ENCODE results near the gene PSME4. TPM values are rescaled to one million over a fixed set of nuclear protein-coding genes. Genes with fewer than 3 reads are reported as not detected.

Gene PSME4
- total and polyA plus RNA-seq, 4 donors, result 15.4 to 52.8 (median 28.4) TPM

DNA sequence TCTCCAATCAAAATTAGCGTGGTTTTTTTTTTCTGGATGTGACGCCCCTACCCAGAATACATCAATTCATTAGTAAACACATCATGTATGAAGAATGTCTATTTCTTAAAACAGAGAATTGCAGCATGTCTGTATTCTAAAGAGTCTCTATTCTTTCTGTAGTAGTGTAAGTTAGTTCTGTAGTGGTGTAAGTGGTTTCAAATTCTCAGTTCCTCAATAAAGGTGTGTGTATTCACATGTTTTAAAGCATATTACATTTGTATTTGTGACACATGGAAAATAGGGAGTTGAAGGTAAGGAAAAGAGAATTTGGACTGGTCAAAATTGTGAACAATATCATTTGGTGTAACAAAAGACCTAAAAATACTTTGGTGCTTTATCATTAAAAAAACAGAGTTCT is 103.0 kb downstream of the PSME4 start:
- Histone ChIP-seq H3K4me3 (ENCODE audit: low read depth in 1 of 3, low read length in 3 of 3) (no peak overlapping the region), H3K27ac (ENCODE audit: low read depth in 1 of 2, low read length in 2 of 2) (no peak overlapping the region), H3K4me1 (ENCODE audit: control insufficient read depth in 4 of 4, insufficient read depth in 4 of 4, low read length in 3 of 4) (peaks cover 0 to 4% (median 2%) of the 10 kb centered on the region in 4 donors), H3K36me3 (ENCODE audit: control insufficient read depth in 4 of 4, insufficient read depth in 3 of 4, low read depth in 1 of 4, low read length in 3 of 4) (peaks cover 8 to 25% (median 19%) of the 10 kb centered on the region in 4 donors), H3K9ac (ENCODE audit: low read depth in 1 of 2, low read length in 2 of 2) (no peak overlapping the region), H3K27me3 (ENCODE audit: control insufficient read depth in 4 of 4, insufficient read depth in 4 of 4, low read length in 3 of 4) (no peaks in the 10 kb centered on the region), H3K9me3 (ENCODE audit: control insufficient read depth in 4 of 4, low read length in 3 of 4) (no peaks in the 10 kb centered on the region)
- WGBS, result 98% methylated on average over 2 of the region's 2 CpGs
- TF ChIP-seq TAF1 (conservative IDR thresholded peaks at IDR 0.05) (no peak), SP1 (IDR thresholded peaks at IDR 0.05) (no peak), JUND (IDR thresholded peaks at IDR 0.05) (no peak), GABPA (IDR thresholded peaks at IDR 0.05 in 1 of 2, conservative IDR thresholded peaks at IDR 0.05 in 1 of 2) (no peak), EGR1 (IDR thresholded peaks at IDR 0.05; ENCODE audit: low read depth in 2 of 2) (no peak)
- TF ChIP-seq, protein P1, sequence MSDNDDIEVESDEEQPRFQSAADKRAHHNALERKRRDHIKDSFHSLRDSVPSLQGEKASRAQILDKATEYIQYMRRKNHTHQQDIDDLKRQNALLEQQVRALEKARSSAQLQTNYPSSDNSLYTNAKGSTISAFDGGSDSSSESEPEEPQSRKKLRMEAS (IDR thresholded peaks at IDR 0.05), result no peak
- DNase-seq (ENCODE audit: low spot score), result no peak

DNA sequence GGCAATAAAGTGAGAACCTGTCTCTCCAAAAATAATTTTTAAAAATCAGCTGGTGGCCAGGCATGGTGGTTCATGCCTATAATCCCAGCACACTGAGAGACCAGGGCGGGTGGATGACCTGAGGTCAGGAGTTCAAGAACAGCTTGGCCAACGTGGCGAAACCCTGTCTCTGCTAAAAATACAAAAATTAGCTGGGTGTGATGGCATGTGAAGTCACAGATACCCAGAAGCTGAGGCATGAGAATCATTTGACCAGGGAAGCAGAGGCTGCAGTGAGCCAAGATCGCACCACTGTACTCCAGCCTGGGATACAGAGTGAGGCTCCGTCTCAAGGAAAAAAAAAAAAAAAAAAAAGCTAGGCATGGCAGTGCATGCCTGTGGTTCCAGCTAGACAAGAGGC is 103.6 kb downstream of the PSME4 start:
- no peak overlapping the region for H3K4me3 ChIP-seq (ENCODE audit: low read depth in 1 of 3, low read length in 3 of 3)
- no peak overlapping the region for H3K9ac ChIP-seq (ENCODE audit: low read depth in 1 of 2, low read length in 2 of 2)
- no peaks in the 10 kb centered on the region for H3K27me3 ChIP-seq (ENCODE audit: control insufficient read depth in 4 of 4, insufficient read depth in 4 of 4, low read length in 3 of 4)
- TF ChIP-seq GABPA (IDR thresholded peaks at IDR 0.05 in 1 of 2, conservative IDR thresholded peaks at IDR 0.05 in 1 of 2) (no peak), HNF4G (IDR thresholded peaks at IDR 0.05) (no peak), FOXA1 (IDR thresholded peaks at IDR 0.05) (no peak), RAD21 (IDR thresholded peaks at IDR 0.05) (peak in 1 of 2 donors; percentile 39), HNF4A (conservative IDR thresholded peaks at IDR 0.05) (peak; percentile 21 to 59), EGR1 (IDR thresholded peaks at IDR 0.05; ENCODE audit: low read depth in 2 of 2) (no peak), SP1 (IDR thresholded peaks at IDR 0.05) (peak; percentile 36), RXRA (IDR thresholded peaks at IDR 0.05) (peak; percentile 47 to 89), JUND (IDR thresholded peaks at IDR 0.05) (no peak)
- TF ChIP-seq, protein P1 (IDR thresholded peaks at IDR 0.05), result no peak
- TF ChIP-seq, protein P2, sequence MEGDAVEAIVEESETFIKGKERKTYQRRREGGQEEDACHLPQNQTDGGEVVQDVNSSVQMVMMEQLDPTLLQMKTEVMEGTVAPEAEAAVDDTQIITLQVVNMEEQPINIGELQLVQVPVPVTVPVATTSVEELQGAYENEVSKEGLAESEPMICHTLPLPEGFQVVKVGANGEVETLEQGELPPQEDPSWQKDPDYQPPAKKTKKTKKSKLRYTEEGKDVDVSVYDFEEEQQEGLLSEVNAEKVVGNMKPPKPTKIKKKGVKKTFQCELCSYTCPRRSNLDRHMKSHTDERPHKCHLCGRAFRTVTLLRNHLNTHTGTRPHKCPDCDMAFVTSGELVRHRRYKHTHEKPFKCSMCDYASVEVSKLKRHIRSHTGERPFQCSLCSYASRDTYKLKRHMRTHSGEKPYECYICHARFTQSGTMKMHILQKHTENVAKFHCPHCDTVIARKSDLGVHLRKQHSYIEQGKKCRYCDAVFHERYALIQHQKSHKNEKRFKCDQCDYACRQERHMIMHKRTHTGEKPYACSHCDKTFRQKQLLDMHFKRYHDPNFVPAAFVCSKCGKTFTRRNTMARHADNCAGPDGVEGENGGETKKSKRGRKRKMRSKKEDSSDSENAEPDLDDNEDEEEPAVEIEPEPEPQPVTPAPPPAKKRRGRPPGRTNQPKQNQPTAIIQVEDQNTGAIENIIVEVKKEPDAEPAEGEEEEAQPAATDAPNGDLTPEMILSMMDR (IDR thresholded peaks at IDR 0.05; ENCODE audit: low read depth, low read length, missing input control), result no peak
- peaks cover 0 to 4% (median 2%) of the 10 kb centered on the region in 4 donors for H3K4me1 ChIP-seq (ENCODE audit: control insufficient read depth in 4 of 4, insufficient read depth in 4 of 4, low read length in 3 of 4)
- H3K36me3 ChIP-seq (ENCODE audit: control insufficient read depth in 4 of 4, insufficient read depth in 3 of 4, low read depth in 1 of 4, low read length in 3 of 4), result peaks cover 6 to 25% (median 19%) of the 10 kb centered on the region in 4 donors
- WGBS, result 75% methylated on average over 5 of the region's 5 CpGs
- no peak overlapping the region for H3K27ac ChIP-seq (ENCODE audit: low read depth in 1 of 2, low read length in 2 of 2)
- no peaks in the 10 kb centered on the region for H3K9me3 ChIP-seq (ENCODE audit: control insufficient read depth in 4 of 4, low read length in 3 of 4)
- DNase-seq (ENCODE audit: low spot score), result no peak

DNA sequence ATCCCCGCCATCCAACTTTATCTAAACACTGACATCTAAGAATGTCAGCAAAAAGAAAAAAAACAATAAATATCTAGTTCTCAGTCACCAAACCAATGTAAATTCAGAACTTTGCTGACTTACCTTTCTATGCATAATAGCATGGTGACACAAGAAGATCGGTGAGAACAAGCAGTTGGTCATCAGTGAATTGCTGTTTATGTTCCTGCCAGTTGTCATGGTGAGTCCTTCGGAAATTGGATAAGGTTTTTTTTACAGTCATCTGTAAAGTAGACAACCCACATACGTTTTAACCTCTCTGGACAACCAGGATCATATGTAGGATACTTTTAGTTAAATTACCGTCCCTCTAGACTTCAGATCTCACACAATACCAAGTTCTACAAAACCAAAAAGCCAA is 104.8 kb downstream of the PSME4 start:
- Histone ChIP-seq H3K9me3 (ENCODE audit: control insufficient read depth in 4 of 4, low read length in 3 of 4) (no peaks in the 10 kb centered on the region), H3K4me1 (ENCODE audit: control insufficient read depth in 4 of 4, insufficient read depth in 4 of 4, low read length in 3 of 4) (peaks cover 0 to 4% (median 2%) of the 10 kb centered on the region in 4 donors), H3K4me3 (ENCODE audit: low read depth in 1 of 3, low read length in 3 of 3) (no peak overlapping the region), H3K9ac (ENCODE audit: low read depth in 1 of 2, low read length in 2 of 2) (no peak overlapping the region), H3K27me3 (ENCODE audit: control insufficient read depth in 4 of 4, insufficient read depth in 4 of 4, low read length in 3 of 4) (no peaks in the 10 kb centered on the region), H3K27ac (ENCODE audit: low read depth in 1 of 2, low read length in 2 of 2) (no peak overlapping the region), H3K36me3 (ENCODE audit: control insufficient read depth in 4 of 4, insufficient read depth in 3 of 4, low read depth in 1 of 4, low read length in 3 of 4) (peaks cover 6 to 23% (median 19%) of the 10 kb centered on the region in 4 donors)
- TF ChIP-seq RXRA (IDR thresholded peaks at IDR 0.05) (no peak), FOXA2 (IDR thresholded peaks at IDR 0.05) (no peak)
- no peak for DNase-seq (ENCODE audit: low spot score)
- 95% methylated on average over 5 of the region's 5 CpGs for WGBS

All from liver (tissue), 9 donors.